ENCODE results near the gene SDF4.
A peak's percentile ranks its signal among the peaks of the same experiment; 100 is the strongest.

The SDF4 gene

DNA sequence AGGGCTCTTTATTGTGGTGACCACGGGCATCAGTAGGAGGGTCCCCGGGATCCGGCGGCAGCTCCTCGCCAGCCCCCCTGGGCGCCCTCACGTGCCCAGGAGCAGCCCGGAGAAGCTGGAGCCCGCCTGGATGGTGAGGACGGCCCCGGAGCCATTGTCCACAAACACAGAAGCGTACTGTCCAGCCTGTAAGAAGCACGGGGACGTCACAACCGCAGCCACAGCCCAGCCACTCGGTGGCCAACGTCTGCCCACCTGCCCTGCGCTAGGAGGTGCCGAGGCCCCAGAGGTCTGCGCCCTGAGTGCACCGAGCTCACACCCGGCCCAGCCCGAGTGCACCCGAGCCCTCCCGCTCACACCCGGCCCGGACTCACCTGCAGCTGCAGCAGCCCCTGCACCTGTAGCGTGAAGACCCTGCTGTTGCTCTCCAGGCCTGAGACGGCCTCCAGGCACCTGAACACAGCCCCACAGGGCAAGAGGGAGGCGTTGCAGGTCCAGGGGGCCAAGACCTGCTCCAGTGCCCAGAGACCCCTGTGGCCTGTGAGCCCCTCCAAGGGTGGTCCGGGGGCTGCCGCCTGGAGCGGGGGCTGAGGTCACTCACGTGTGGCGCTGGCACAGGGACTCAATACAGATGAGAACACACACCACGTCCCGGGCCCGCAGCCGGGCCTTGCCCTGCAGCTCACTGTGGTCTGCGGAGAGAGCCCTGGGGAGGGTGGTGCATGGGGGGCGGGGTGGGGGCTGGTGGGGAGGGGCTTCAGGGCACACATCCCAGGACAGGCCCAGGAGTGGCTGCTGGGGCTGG is 10.9 kb upstream of the SDF4 start:
- DNase-seq (ENCODE audit: low read depth): no peak

DNA sequence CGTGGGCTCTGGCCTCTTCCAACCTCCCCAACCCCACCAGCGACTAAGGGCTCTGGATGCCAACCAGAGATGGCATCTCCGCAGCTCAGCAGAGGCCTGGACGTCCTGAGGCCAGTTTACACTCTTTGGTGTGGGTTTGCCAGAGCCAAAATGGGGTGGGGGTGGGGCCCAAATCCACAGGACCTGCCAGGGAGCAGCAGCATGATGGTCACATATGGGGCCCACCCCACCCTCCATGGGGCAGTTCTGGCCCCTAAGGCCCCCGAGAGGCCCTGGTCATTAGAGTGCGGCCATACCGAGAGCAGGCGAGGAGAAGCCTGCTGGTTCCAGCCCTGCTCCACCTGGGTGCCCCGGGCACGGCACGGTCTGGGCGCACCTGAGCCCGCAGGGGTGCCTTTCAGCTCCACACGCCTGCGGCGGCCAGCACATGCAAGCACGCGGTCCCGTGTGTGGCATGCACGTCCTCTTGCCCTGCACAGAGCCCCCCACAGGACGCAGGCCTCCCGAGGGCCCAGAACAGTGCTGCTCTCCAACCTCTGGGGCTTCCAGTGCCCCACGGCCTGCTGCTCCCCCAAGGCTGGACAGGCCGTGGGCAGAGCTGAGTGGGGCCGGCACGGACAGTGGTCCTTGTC is 9.9 kb upstream of the SDF4 start:
- no peak for DNase-seq (ENCODE audit: low read depth)

DNA sequence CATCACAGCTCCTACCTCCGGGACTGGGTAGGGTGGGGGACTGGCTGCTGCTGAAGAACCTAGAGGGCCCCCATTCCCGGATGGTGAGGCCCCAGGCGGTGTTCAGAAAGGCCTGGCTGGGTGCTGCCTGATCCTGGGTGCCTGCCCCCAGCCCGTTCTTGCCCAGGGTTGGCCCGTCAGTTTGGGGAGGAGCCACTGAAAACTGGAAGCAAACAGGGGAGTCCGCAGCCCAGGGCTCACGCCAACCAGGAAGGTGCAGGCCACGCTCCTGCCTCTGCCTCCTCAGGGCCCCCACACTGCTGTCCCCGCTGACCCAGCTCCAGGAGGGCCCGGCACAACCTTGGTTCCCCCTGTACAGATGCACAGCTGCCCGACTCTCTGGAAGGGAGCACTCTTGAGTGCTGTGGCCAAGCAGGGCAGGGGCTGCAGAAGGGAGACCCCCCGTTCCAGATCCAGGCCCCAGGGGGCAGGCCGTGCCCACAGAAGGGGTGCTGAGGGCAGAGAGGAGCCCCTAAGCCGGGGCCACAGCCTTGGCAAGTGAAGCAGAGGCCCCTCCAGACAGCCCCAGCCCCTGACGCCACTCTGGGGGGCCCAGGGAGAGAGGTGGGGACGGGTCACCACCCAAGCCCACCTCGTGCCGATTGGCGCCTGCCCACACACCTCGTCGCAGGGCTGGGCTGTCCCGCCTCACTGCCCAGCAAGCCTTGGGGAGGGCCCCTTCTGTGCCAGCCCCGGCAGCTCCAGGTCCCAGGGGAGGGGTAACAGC is 9.2 kb upstream of the SDF4 start:
- no peak for DNase-seq (ENCODE audit: low read depth)

- DNase-seq (ENCODE audit: low read depth): no peak
Measured at GRCh38 chr1:1240348-1240732, 8.5 kb upstream of the SDF4 start.

- DNase-seq (ENCODE audit: low read depth): no peak
Measured at GRCh38 chr1:1239614-1240347, 8.0 kb upstream of the SDF4 start.

DNA sequence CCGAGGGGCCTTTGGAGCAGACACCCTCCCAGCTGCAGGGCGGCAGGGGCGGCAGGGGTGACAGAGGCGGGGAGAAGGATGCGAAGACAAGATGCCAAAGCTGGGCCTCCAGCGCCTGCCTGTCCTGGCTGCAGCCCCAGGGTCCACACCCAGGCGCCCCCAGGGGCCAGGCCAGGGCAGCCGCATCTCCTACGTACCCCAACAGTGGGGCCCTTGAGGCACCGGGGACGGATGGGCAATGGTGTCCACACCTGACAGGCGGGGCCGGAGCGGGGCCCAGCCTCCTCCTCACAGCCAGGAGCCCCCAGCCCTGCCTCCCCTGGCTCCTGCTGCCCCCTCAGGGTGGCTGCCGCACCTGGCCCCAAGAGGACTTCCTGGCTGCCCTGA is 7.4 kb upstream of the SDF4 start:
- no peak for DNase-seq (ENCODE audit: low read depth)

- no peak for DNase-seq (ENCODE audit: low read depth)
Measured at GRCh38 chr1:1238702-1239178, 6.9 kb upstream of the SDF4 start.

- DNase-seq (ENCODE audit: low read depth): no peak
Measured at GRCh38 chr1:1237874-1238701, 6.3 kb upstream of the SDF4 start.

DNA sequence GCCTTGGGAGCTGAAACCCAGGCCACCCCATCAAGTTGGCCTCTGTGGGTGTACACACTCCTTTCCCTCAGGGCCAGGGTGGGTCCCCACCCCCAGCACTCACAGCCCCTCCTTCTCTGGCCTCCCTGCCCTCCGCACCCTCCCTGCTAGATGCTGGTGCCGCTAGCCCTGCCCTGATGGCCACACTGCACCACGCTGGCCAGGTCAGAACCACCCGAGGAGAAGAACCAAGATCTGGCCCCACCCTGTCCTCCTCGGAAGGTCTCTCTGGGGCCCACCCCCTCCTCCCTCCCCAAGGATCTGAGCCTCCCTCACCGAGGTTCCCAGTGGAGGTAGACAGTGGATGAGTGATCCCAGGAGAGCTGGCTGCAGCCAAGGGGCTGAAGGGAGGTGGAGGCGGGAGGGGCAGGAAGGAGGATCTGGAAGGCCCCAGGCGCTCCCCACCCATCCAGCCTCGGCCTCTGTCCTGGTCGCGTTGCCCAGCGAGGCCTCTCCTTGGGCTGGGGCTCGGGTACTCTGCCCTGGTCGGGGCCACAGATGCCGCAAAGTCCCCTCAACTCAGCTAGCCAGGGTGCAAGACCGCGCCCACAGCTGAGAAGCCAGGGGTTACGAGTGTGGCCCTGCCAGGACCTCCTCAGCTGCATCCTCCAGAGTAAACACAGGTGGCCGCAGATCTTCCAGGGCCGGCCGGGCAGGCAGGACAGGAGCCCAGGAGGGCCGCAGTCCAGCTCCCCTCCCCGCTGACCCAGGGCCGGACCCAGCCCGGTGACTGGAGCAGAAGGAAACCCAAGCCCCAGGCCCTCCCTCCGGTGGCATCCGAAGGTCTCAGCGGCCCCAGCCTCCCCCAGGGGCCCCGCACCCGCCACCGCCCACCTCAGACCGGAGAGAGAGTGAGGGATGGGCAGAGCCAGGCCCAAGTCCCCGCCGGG is 5.4 kb upstream of the SDF4 start:
- no peak for DNase-seq (ENCODE audit: low read depth)

DNA sequence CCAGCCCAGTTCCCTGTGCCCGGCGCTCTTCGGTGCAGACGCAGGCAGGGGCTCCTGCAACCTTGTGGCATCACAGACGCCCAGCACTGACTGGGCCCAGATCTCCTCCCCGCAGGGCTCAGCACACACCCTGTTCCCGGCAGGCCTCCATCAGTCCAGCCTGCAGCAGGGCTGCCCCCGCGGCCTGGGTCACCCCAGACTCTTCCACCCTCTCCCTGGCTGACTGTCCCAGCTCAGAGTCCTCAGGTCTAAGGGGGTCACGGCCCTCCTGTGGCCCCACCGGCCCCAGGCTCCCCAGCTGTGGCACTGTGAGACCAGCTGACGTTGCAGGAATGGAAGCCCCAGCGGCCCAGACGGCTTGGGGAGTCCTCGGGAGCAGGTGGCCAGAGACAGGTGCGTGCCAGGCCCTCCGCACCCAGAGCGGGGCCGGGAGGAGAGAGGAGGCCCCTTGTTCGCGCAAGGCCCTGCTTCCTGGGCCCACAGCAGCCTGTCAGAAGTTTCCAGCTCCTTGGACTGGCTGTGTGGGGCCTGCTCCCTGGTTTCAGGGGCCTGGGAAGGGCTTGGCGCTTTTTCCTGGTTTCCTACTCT is 4.5 kb upstream of the SDF4 start:
- DNase-seq (ENCODE audit: low read depth): no peak

DNA sequence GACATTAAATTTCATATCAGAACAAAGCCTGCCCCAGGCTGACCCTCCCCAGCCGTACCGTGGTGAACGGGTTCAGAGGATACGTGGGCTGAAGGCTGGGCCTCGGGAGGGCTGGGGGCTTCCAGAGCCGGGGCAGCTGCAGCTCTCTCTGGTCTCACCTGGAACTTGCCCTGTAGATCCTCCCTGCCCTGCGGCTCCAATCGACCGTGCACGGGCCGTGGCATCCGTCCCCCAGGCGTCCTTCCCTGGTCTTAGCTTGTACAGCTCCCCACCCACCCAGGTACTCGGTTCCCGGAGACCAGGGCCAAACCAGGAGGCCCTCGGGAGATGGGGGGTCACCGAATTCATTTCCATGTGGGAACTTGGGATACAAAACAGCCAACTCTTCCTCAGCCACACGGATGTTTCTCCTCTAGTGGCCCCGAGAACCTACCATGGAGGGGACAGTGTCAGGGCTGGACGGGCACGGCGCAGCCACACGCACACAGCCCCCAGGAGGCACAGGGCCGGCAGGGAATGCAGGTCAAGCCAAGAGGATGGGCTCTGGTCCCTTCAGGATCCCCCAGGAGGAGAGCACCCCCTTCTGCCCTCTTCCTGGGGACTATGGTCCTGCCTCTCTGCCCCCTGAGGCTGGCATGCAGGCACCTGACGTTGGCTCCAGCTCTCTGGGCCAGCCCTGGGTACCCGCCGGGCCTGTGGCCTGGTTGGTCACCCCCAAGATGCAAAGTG is 3.4 kb upstream of the SDF4 start:
- DNase-seq (ENCODE audit: low read depth): no peak

- no peak for DNase-seq (ENCODE audit: low read depth)
Measured at GRCh38 chr1:1234180-1234808, 2.5 kb upstream of the SDF4 start.

DNA sequence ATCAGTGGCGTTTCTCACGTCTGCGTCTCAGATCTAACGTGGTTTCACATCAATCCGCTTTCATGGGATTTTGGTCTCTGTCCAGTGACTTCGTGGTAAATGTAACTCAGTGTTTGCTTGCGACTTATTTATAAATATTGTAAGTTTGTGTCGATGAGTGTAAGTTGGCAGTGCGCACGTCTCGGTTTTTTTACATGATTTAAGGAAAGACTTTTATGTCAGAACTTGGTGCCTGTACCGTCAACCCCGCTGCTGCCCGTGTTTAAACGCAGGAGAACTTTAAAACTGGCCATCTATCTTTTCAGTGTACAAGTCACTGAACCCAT is 1.7 kb upstream of the SDF4 start:
- DNase-seq (ENCODE audit: low read depth): no peak

- no peak for DNase-seq (ENCODE audit: low read depth)
Measured at GRCh38 chr1:1232796-1233566, 1.2 kb upstream of the SDF4 start.

- DNase-seq (ENCODE audit: low read depth): no peak
Measured at GRCh38 chr1:1232208-1232795, 501 bp upstream of the SDF4 start, which contains the start of gene B3GALT6. TSS of gene B3GALT6 (plus strand) at chr1:1232237. CDS start at chr1:1232279, 42 bp downstream.

- peak; percentile 69 for DNase-seq (ENCODE audit: low read depth)
Measured at GRCh38 chr1:1230656-1231399, 973 bp downstream of the SDF4 start.

DNA sequence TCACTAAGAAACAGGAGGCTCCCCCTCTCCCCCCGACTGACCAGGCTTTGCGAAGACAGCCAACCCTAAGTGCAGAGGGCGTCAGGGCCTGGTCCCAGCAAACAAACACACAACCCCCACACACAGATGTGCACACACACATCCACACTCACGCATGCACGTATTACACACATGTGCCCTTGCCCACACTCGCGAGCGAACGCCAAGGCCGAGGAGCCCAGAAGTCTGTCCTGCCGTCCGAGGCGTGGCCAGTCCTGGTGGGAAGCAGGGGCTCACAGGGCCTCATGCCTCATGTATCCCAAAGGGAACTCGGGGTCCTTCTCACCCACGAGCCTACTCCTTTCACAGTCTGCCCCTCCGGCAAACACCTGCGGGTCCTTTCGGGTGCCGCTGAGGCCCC is 2.0 kb downstream of the SDF4 start:
- no peak for DNase-seq (ENCODE audit: low read depth)
